ENCODE measurements around the gene PRSS22. TPM values are rescaled to one million over a fixed set of nuclear protein-coding genes. Genes with fewer than 3 reads are reported as not detected.

PRSS22 gene
- total RNA-seq, 1 donor from 2014 or later: 76.0 TPM

DNA sequence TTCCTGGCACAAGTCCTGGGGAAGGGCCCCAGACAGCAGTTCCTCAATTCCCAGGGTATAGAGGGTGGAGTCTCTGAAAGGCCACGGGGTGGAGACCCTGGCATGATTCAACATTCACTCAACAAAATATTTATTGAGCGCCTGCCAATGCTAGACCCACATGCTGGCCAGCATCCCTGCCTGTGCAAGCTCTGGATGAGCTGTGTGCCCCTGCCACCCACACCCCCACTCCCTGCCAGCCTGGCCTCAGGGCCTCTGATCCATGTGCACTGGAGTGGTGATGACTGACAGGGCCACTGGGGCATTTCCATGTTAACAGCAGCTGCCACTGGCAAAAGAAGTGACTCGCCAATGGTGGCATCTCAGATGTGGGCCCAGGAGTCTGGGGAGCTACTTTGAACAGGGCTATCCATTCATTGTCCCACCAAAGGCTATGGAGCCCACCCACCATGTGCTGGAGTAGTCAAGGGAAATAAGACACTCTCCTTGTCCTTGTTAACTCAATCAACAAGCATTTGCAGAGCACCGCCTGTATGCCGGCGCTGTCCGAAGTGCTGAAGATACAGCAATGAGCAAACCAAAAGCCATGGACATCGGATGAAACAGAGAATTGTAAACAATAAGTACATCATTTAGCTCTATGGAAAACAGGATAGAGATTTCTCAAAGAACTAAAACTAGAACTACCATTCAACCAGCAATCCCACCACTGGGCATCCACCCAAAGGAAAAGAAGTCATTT lies 3.0 kb upstream of the PRSS22 start:
- TF ChIP-seq, protein P1, sequence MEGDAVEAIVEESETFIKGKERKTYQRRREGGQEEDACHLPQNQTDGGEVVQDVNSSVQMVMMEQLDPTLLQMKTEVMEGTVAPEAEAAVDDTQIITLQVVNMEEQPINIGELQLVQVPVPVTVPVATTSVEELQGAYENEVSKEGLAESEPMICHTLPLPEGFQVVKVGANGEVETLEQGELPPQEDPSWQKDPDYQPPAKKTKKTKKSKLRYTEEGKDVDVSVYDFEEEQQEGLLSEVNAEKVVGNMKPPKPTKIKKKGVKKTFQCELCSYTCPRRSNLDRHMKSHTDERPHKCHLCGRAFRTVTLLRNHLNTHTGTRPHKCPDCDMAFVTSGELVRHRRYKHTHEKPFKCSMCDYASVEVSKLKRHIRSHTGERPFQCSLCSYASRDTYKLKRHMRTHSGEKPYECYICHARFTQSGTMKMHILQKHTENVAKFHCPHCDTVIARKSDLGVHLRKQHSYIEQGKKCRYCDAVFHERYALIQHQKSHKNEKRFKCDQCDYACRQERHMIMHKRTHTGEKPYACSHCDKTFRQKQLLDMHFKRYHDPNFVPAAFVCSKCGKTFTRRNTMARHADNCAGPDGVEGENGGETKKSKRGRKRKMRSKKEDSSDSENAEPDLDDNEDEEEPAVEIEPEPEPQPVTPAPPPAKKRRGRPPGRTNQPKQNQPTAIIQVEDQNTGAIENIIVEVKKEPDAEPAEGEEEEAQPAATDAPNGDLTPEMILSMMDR (IDR thresholded peaks at IDR 0.05; ENCODE audit: insufficient read depth, low read length, poor library complexity, severe bottlenecking): no peak
- H3K36me3 ChIP-seq (ENCODE audit: control insufficient read depth, insufficient read depth, low read length): no peaks in the 10 kb centered on the region
- H3K4me3 ChIP-seq (ENCODE audit: low read depth, low read length): no peak overlapping the region
- DNase-seq (ENCODE audit: low read depth): no peak
- H3K27me3 ChIP-seq (ENCODE audit: control insufficient read depth, insufficient read depth, low read length): no peaks in the 10 kb centered on the region

DNA sequence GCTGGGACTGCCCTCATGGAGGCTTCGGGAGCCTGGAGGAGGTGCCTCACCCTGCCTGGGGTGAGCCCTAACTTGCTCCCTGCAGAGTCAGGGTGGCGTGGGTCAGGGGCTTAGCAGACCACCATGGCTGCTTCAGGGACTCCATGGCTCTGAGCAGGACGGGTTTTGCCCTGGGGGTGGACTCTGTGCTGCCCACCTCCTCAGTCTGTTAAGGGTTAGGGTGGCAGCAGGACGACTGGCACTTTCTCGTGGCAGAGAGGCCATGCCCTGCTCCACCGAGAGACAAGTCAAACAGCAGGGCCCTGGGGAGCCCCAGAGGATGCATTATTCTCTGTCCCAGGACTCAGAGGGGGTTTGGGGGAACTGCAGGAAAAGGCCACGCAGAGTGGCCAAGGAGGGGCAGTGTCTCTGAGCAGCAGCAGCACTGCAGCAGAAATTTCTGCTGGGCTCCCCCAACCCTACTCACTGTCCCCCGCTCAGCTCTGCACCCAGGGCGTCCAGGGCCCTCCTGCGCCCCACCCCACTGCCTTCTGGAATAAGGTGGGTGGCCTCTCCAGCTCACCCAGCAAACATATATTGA lies 1.8 kb upstream of the PRSS22 start:
- Histone ChIP-seq H3K4me3 (ENCODE audit: low read depth, low read length) (no peak overlapping the region), H3K36me3 (ENCODE audit: control insufficient read depth, insufficient read depth, low read length) (no peaks in the 10 kb centered on the region), H3K27me3 (ENCODE audit: control insufficient read depth, insufficient read depth, low read length) (no peaks in the 10 kb centered on the region)
- no peak for DNase-seq (ENCODE audit: low read depth)
- TF ChIP-seq, protein P1 (IDR thresholded peaks at IDR 0.05; ENCODE audit: insufficient read depth, low read length, poor library complexity, severe bottlenecking): no peak

DNA sequence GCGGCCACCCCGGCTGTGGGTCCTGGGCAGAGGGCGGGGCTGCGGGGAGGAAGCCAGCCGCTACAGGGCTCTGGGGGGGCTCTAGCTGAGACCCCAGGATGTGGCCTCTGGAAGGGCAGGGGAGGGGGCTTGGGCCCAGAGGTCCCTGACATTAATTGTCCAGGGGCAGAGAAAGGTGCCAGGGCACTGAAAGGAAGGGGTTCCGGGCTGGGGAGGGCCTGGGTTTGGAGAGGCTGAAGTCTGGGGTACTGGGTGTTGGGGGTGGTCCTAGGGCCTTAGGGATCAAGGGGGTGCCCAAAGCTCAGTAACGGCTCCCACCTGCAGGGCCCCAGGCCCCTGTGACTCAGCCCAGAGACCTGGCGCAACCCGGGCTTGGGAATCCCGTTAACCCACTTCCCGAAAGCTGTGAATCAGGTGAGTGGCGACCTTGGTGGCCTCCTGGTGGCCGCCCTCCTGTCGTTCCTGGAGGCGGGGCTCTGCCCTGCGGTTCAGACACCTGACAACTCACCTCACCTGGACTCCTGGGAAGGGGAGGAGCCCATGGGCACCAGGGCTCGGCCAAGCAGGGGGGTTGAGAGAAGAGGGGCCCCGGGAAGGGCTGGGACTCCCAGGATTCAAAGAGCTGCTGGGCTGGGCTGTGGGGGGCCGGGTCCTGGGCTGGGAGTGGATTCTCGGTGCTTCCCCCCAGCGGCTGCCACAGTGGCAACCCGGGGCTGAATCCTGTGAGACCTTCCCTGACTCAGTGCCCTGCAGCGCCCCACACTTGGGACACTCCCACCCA lies 465 bp upstream of the PRSS22 start:
- peak overlapping the region; percentile 30 for H3K4me3 ChIP-seq (ENCODE audit: low read depth, low read length)
- no peaks in the 10 kb centered on the region for H3K36me3 ChIP-seq (ENCODE audit: control insufficient read depth, insufficient read depth, low read length)
- TF ChIP-seq, protein P1 (IDR thresholded peaks at IDR 0.05; ENCODE audit: insufficient read depth, low read length, poor library complexity, severe bottlenecking): peak; percentile 40
- H3K27me3 ChIP-seq (ENCODE audit: control insufficient read depth, insufficient read depth, low read length): no peaks in the 10 kb centered on the region
- no peak for DNase-seq (ENCODE audit: low read depth)

DNA sequence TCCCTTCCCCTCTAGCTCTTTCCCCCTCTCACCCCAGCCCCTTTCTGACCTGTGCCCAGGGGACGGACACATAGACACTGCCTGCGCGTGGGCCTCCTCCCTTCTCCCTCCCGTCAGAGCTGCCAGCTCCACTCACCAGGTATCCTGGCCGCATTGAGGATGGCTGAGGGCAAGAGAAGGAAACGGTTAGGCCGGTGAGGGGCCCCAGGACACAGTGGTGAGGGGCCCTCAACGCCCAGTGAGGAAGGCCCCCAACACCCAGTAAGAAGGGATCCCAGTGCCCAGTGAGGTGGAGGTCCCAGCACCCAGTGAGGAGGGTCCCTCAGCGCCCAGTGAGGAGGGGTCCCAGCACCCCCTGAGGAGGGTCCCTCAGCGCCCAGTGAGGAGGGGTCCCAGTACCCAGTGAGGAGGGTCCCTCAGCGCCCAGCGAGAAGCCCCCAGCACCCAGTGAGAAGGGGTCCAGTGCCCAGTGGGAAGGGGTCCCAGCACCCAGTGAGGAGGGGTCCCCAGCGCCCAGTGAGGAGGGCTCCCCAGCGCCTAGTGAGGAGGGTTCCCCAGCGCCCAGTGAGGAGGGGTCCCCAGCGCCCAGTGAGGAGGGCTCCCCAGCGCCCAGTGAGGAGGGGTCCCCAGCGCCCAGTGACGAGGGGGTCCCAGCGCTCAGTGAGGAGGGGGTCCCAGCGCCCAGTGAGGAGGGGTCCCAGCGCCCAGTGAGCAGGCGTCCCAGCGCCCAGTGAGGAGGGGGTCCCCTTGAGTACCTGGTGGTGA lies 1.1 kb downstream of the PRSS22 start:
- Histone ChIP-seq H3K4me3 (ENCODE audit: low read depth, low read length) (peak overlapping the region; percentile 30), H3K36me3 (ENCODE audit: control insufficient read depth, insufficient read depth, low read length) (no peaks in the 10 kb centered on the region), H3K27me3 (ENCODE audit: control insufficient read depth, insufficient read depth, low read length) (no peaks in the 10 kb centered on the region)
- TF ChIP-seq, protein P1 (IDR thresholded peaks at IDR 0.05; ENCODE audit: insufficient read depth, low read length, poor library complexity, severe bottlenecking): no peak
- no peak for DNase-seq (ENCODE audit: low read depth)

- no peak overlapping the region for H3K4me3 ChIP-seq (ENCODE audit: low read depth, low read length)
- TF ChIP-seq, protein P1 (IDR thresholded peaks at IDR 0.05; ENCODE audit: insufficient read depth, low read length, poor library complexity, severe bottlenecking): no peak
- no peaks in the 10 kb centered on the region for H3K36me3 ChIP-seq (ENCODE audit: control insufficient read depth, insufficient read depth, low read length)
- DNase-seq (ENCODE audit: low read depth): no peak
- no peaks in the 10 kb centered on the region for H3K27me3 ChIP-seq (ENCODE audit: control insufficient read depth, insufficient read depth, low read length)
These were observed 1.8 kb downstream of the PRSS22 start for GRCh38 chr16:2856061-2856670.

All from kidney epithelial cell (primary cell).